Measurements from ENCODE around the gene IPO5. TPM values are rescaled to one million over a fixed set of nuclear protein-coding genes. Genes with fewer than 3 reads are reported as not detected.
"Not testable (repeated sequence)": the region's sequence is repeated elsewhere in the genome, so short reads cannot be mapped to it uniquely, and the experiment has no call there.

IPO5 gene
- total and polyA plus RNA-seq, 2 of the 8 experiments (the other 6 are each of a cell fraction or from before 2014, with no cell fraction given), result 143 to 410 TPM

DNA sequence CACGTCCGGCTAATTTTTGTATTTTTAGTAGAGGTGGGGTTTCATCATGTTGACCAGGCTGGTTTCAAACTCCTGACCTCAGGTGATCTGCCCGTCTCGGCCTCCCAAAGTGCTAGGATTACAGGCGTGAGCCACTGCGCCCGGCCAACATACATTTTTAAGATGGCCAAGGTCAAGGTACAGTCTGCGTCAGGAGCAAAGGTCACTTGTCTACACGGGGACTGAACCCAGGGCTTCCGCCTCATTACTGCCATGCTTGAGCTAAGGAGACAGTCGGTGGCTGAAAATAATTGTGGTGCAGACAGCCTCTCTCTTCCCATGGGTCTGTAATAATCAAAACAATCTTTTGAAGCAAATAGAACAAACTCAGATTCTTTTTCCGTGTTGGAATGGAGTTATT is 94.3 kb downstream of the IPO5 start:
- H3K36me3 ChIP-seq (ENCODE audit: control insufficient read depth in 2 of 4, insufficient read depth in 4 of 4, low read length in 3 of 4); H2BK5ac ChIP-seq (ENCODE audit: low read depth, low read length); H2AFZ ChIP-seq (ENCODE audit: low read length); H3K23ac ChIP-seq (ENCODE audit: insufficient read length); H4K91ac ChIP-seq (replicated peaks; ENCODE audit: insufficient read length, low read length); H3K23me2 ChIP-seq (ENCODE audit: low read depth, low read length); POLR2A ChIA-PET (ENCODE audit: partially characterized antibody); H3K27ac ChIP-seq (ENCODE audit: low read depth, low read length); H3K9me3 ChIP-seq (ENCODE audit: insufficient read depth in 2 of 2, low read depth in 1 of 2, low read length in 1 of 2); FAIRE-seq; DNase-seq (ENCODE audit: low read depth in 1 of 2, low spot score in 2 of 2); H3K4ac ChIP-seq (replicated peaks; ENCODE audit: insufficient read length, low read depth, low read length); H2BK120ac ChIP-seq (replicated peaks; ENCODE audit: low read depth, low read length); H4K5ac ChIP-seq (ENCODE audit: insufficient read length, low read depth, low read length); H3K79me1 ChIP-seq (ENCODE audit: low read depth, low read length); H3K56ac ChIP-seq (replicated peaks; ENCODE audit: insufficient read length, low read depth, low read length); H4K8ac ChIP-seq (ENCODE audit: extremely low read depth, insufficient read depth, low read length); H2BK15ac ChIP-seq (ENCODE audit: low read length); H2BK12ac ChIP-seq (ENCODE audit: low read depth, low read length); H4K20me1 ChIP-seq (replicated peaks in 1 of 2; ENCODE audit: control insufficient read depth in 1 of 2, insufficient read depth in 2 of 2, low read length in 2 of 2); H3K14ac ChIP-seq (ENCODE audit: insufficient read length); H3K4me3 ChIP-seq (ENCODE audit: extremely low read depth in 1 of 4, insufficient read depth in 2 of 4, low read depth in 3 of 4, low read length in 4 of 4); H2AK5ac ChIP-seq (ENCODE audit: low read depth, low read length); H3K9ac ChIP-seq (replicated peaks in 1 of 4; ENCODE audit: extremely low read depth in 1 of 4, low read depth in 3 of 4, low read length in 3 of 4); H2BK20ac ChIP-seq (ENCODE audit: low read length); H3K79me2 ChIP-seq (ENCODE audit: control insufficient read depth in 1 of 2, insufficient read depth in 2 of 2, low read length in 2 of 2); H3K4me2 ChIP-seq (ENCODE audit: insufficient read depth in 1 of 2, low read depth in 2 of 2, low read length in 2 of 2); H3K18ac ChIP-seq (ENCODE audit: extremely low read depth, low read length); H3K27me3 ChIP-seq (replicated peaks in 1 of 4; ENCODE audit: control insufficient read depth in 3 of 4, extremely low read depth in 1 of 4, insufficient read depth in 3 of 4, low read length in 3 of 4); H3K4me1 ChIP-seq (replicated peaks in 1 of 4; ENCODE audit: control insufficient read depth in 3 of 4, insufficient read depth in 4 of 4, low read length in 3 of 4): not testable (repeated sequence)
- CTCF ChIA-PET (ENCODE audit: partially characterized antibody), result interaction anchor here (0.5 to 1.4 kb wide), 3 partner anchors 11 to 47 kb away, joined by 3 to 4 read pairs (median 3); no protein-coding TSS in a partner anchor
- WGBS, 2 experiments (ENCODE audit: extremely low coverage in 1 of 2, insufficient coverage in 1 of 2, insufficient read length in 1 of 2, insufficient replicate concordance in 2 of 2, low coverage in 1 of 2, low lambda C conversion rate in 2 of 2, missing lambda C conversion rate in 1 of 2), result 89% methylated on average over 12 of the region's 12 CpGs; no CpG with 5 or more reads in 1 of the 2 experiments
